Fibroblast of pulmonary artery (primary cell): ENCODE measurements around the gene RAPSN.
A peak's percentile ranks its signal among the peaks of the same experiment; 100 is the strongest.
"Not testable (repeated sequence)": the region's sequence is repeated elsewhere in the genome, so short reads cannot be mapped to it uniquely, and the experiment has no call there.

Experiments used
- DNase-seq: peaks from one replicate; pipeline ENCODE4 v3.0.0-alpha.2; 2010; ENCODE audit warnings: low read depth
- H3K4me3 ChIP-seq: replicated peaks from 2 replicates; pipeline ENCODE4 v1.5.1; 2011; ENCODE audit warnings: low read depth, mild to moderate bottlenecking, control low read depth, low read length, moderate library complexity
- TF ChIP-seq, protein P1 (sequence below): IDR thresholded peaks from 2 replicates; pipeline ENCODE4 v1.5.1; 2011; ENCODE audit warnings: mild to moderate bottlenecking, control low read depth, low read length, inconsistent platforms; ENCODE audit errors: missing control alignments

Gene RAPSN

DNA sequence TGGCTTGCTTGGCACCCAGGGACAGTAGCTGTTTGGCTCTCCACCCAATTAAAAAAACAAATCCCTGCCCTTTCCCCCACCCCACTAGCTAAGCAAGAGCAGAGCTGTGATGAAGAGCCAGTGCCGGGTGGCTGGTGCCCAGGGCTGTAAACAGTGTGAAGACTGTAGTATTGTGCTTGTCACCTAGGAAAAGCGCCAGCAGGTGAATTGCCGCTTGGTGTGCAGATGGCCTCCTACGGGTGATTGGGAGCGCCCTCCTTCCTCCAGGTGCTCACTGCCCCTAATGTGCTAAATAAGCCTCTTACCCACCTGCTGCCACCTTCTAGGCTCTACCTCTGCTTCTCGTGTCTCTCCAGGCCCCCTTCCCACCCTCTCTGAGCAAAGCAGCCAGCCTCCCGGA, 18.4 kb upstream of the RAPSN start:
- H3K4me3 ChIP-seq: peak overlapping the region; percentile 31

DNA sequence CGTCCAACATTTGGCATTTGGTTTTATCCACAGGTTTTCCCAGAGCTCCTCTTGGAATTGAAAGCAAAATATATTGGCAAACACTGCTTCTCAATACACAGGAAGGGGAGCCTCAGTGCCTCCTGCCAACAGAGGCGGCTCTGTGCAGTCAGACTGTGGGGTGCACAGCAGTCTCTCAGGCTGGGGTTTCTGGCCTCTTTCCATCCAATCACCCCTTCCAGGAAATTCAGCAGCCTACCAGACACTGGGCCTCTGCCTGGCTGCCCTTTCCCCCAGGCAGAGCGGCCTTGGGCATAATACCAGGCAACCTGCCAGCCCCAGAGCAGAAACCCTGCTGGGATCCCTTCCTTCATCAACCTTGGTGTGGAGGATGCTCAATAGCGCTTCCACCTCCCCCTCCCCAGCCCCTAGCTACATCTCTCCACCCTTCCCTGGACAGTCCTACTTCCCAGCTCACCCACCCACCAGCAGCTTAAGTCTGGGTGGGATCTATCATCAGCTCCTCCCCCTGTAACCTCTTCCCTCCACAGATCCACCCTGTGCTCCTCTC, 17.8 kb upstream of the RAPSN start:
- peak overlapping the region; percentile 31 for H3K4me3 ChIP-seq
- DNase-seq: peak; percentile 72
- TF ChIP-seq, protein P1, sequence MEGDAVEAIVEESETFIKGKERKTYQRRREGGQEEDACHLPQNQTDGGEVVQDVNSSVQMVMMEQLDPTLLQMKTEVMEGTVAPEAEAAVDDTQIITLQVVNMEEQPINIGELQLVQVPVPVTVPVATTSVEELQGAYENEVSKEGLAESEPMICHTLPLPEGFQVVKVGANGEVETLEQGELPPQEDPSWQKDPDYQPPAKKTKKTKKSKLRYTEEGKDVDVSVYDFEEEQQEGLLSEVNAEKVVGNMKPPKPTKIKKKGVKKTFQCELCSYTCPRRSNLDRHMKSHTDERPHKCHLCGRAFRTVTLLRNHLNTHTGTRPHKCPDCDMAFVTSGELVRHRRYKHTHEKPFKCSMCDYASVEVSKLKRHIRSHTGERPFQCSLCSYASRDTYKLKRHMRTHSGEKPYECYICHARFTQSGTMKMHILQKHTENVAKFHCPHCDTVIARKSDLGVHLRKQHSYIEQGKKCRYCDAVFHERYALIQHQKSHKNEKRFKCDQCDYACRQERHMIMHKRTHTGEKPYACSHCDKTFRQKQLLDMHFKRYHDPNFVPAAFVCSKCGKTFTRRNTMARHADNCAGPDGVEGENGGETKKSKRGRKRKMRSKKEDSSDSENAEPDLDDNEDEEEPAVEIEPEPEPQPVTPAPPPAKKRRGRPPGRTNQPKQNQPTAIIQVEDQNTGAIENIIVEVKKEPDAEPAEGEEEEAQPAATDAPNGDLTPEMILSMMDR: no peak

More for the DNA sequence above, 18.4 kb upstream of the RAPSN start:
- TF ChIP-seq, protein P1: no peak
- no peak for DNase-seq

DNA sequence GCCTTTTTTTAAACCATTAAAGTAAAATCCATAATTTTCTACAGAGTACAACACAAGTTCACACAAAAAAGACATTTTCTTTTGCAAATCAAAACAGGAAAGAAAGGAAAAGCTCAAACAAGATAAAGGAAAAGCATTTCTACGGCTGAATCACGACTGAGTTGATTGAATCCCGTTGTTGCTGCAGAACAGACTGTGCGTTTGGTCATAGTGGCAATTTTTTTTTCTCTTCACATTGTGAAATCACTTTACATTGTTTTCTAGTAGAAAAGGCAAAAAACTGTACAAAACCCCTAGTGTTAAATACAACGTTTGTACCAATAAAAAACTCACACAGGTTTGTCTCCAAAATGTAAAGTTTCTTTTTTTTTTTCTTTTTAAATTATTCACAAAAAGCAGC, 17.3 kb upstream of the RAPSN start:
- TF ChIP-seq, protein P1: no peak
- DNase-seq: peak; percentile 87
- H3K4me3 ChIP-seq: peak overlapping the region; percentile 31

DNA sequence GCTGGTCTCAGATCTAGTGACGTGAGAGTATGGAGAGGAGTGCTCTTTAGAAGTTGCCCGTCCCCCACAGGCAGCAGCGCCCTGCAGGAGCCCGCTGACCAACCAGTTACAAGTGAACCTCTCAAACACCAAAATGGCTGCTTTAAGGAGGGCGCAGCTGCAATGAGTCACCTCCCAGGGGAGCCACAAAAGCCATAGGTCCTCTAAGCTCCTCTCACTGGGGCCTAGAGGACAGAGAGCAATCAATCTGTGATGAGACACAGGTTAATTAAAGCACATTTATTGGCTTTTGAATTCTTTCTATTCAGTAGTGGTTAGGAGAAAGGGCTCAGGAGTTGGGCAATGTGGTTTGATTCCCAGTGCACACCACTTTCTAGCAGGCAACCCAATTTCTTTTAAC, 15.5 kb upstream of the RAPSN start:
- DNase-seq: no peak
- H3K4me3 ChIP-seq: no peak overlapping the region
- TF ChIP-seq, protein P1: no peak

DNA sequence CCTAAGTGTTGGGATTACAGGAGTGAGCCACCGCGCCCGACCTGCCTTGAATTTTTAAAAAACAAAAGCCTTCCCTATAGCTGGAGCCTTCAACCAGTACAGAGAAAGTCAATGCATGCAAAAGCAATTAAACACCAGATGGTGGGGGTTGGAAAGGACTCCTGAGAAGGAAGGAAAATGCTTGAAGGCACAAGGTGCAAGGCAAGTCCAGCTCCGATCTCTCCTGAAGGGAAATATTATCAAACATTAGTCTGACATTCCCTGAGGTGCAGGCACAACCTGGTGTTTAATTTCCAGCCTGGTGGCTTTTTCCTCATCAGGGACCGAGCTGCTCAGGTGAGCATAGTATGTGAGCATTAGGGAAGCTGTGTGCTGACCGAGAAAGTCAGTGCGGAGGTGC, 12.9 kb upstream of the RAPSN start:
- no peak overlapping the region for H3K4me3 ChIP-seq
- TF ChIP-seq, protein P1: no peak
- no peak for DNase-seq

DNA sequence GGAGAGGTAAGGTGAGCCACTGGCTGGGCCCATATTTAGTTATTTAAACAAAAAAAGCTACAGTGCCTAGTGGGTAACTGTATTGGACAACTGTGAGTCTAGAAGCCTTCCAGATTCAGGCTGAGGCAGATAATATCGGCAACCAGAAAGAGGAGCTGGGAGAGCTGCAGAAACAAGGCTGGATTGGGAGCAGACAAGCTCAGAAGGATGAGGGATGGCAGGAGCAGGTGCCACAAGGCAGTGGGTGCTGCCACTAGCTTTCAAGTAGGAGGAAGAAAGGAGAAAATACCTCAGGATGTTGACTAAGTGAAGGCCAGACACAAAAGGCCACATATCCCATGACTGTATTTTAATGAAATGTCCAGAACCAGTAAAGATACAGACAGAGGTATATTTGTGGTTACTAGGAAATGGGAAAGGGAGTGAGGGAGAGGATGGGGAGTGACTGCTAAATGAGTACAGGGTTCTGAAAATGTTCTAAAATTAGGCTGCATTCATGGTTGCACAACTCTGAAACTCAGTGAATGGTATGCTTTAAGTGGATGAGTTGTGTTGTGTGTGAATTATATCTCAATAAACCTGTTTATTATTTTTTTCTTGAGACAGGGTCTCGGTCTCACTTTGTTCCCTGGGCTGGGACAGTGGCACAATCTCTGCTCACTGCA, 11.8 kb upstream of the RAPSN start:
- no peak overlapping the region for H3K4me3 ChIP-seq
- peak; percentile 40 for DNase-seq
- TF ChIP-seq, protein P1: no peak

DNA sequence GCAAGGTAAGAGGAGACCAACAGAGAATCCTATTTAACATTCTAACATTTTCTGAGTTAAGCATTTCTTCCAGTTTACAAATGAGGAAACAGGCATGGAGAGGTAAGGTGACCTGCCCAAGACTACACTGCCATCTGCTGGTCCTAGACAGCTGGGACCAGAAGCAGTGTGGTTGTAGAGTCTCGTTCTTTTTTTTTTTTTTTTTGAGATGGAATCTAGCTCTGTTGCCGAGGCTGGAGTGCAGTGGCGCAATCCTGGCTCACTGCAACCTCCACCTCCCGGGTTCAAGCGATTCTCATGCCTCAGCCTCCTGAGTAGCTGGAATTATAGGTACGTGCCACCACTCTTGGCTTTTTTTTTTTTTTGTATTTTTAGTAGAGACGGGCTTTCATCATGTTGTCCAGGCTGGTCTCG, 5.3 kb upstream of the RAPSN start:
- DNase-seq: peak; percentile 93
- H3K4me3 ChIP-seq: not testable (repeated sequence)
- TF ChIP-seq, protein P1: peak; percentile 90
